ENCODE results near the gene IFNA13.
"Not testable (repeated sequence)": the region's sequence is repeated elsewhere in the genome, so short reads cannot be mapped to it uniquely, and the experiment has no call there.

Gene IFNA13

GRCh38 chr9:21367957-21368356 lies at the start of gene IFNA13:
TSS of gene IFNA13 (minus strand) at chr9:21368057. CDS start at chr9:21368010, 47 bp downstream.
- no peak for DNase-seq

- DNase-seq, result no peak
Measured at GRCh38 chr9:21415493-21416267, 47.8 kb upstream of the IFNA13 start.

GRCh38 chr9:21414220-21414940 lies 46.5 kb upstream of the IFNA13 start:
- no peak for DNase-seq

- DNase-seq, result no peak
Measured at GRCh38 chr9:21413624-21414023, 45.8 kb upstream of the IFNA13 start.

GRCh38 chr9:21413151-21413550 lies 45.3 kb upstream of the IFNA13 start:
- no peak for DNase-seq

GRCh38 chr9:21412107-21412506 lies 44.2 kb upstream of the IFNA13 start:
- no peak for DNase-seq

GRCh38 chr9:21408817-21409216 lies 41.0 kb upstream of the IFNA13 start, which contains the start of gene IFNA8:
TSS of gene IFNA8 (plus strand) at chr9:21409117. CDS start at chr9:21409177, 60 bp downstream.
- DNase-seq, result no peak

GRCh38 chr9:21404146-21404545 lies 36.3 kb upstream of the IFNA13 start:
- no peak for DNase-seq

GRCh38 chr9:21402386-21403251 lies 34.8 kb upstream of the IFNA13 start:
- DNase-seq, result no peak

GRCh38 chr9:21399956-21400355 lies 32.1 kb upstream of the IFNA13 start:
- no peak for DNase-seq

- DNase-seq, result no peak
Measured at GRCh38 chr9:21398955-21399489, 31.2 kb upstream of the IFNA13 start.

GRCh38 chr9:21395778-21396717 lies 28.2 kb upstream of the IFNA13 start:
- DNase-seq, result peak; percentile 32

- DNase-seq, result no peak
Measured at GRCh38 chr9:21392270-21392669, 24.4 kb upstream of the IFNA13 start.

- DNase-seq, result no peak
Measured at GRCh38 chr9:21385131-21385670, 17.3 kb upstream of the IFNA13 start, which contains the start of gene IFNA2. TSS of gene IFNA2 (minus strand) at chr9:21385398. CDS start at chr9:21385329, 69 bp downstream.

- DNase-seq, result no peak
Measured at GRCh38 chr9:21383627-21384026, 15.8 kb upstream of the IFNA13 start.

- DNase-seq, result no peak
Measured at GRCh38 chr9:21381448-21382339, 13.8 kb upstream of the IFNA13 start.

- DNase-seq, result not testable (repeated sequence)
Measured at GRCh38 chr9:21371467-21371866, 3.6 kb upstream of the IFNA13 start.

GRCh38 chr9:21367169-21367568 lies 688 bp downstream of the IFNA13 start:
- DNase-seq, result not testable (repeated sequence)

GRCh38 chr9:21362287-21362686 lies 5.6 kb downstream of the IFNA13 start:
- DNase-seq, result no peak
